Cerebellar cortex (tissue), 1 donor: ENCODE measurements around the gene KRT85.

Source experiments
- DNase-seq: peaks from one replicate; pipeline ENCODE4 v3.0.0-alpha.2; 2015; ENCODE audit warnings: low spot score

The KRT85 gene

GRCh38 chr12:52323416-52324152 lies 43.7 kb downstream of the KRT85 start:
- DNase-seq = no peak

- DNase-seq = no peak
Measured at GRCh38 chr12:52323001-52323400, 44.3 kb downstream of the KRT85 start.

- DNase-seq = no peak
Measured at GRCh38 chr12:52322069-52322468, 45.2 kb downstream of the KRT85 start.

GRCh38 chr12:52321418-52321817 lies 45.9 kb downstream of the KRT85 start:
- no peak for DNase-seq

- DNase-seq = no peak
Measured at GRCh38 chr12:52320784-52321400, 46.4 kb downstream of the KRT85 start, which contains the start of gene KRT83. Gene KRT83, minus strand, starts transcription at chr12:52321398. Its CDS starts 63 bp downstream, at chr12:52321335.

GRCh38 chr12:52319097-52319496 lies 48.2 kb downstream of the KRT85 start:
- no peak for DNase-seq

- no peak for DNase-seq
Measured at GRCh38 chr12:52318241-52318990, 48.9 kb downstream of the KRT85 start.

- DNase-seq = no peak
Measured at GRCh38 chr12:52317468-52318052, 49.7 kb downstream of the KRT85 start.

- DNase-seq = no peak
Measured at GRCh38 chr12:52316701-52317100, 50.6 kb downstream of the KRT85 start.

GRCh38 chr12:52316290-52316689 lies 51.0 kb downstream of the KRT85 start:
- DNase-seq = no peak

GRCh38 chr12:52315721-52316120 lies 51.6 kb downstream of the KRT85 start:
- peak; percentile 14 for DNase-seq

GRCh38 chr12:52314511-52314910 lies 52.8 kb downstream of the KRT85 start:
- no peak for DNase-seq

GRCh38 chr12:52313926-52314325 lies 53.4 kb downstream of the KRT85 start:
- DNase-seq = no peak

- DNase-seq = no peak
Measured at GRCh38 chr12:52313461-52313860, 53.8 kb downstream of the KRT85 start.

- DNase-seq = no peak
Measured at GRCh38 chr12:52312086-52312485, 55.2 kb downstream of the KRT85 start.

- no peak for DNase-seq
Measured at GRCh38 chr12:52311285-52311648, 56.0 kb downstream of the KRT85 start.

GRCh38 chr12:52310622-52311284 lies 56.5 kb downstream of the KRT85 start:
- no peak for DNase-seq
